Nephron (organoid): ENCODE measurements around the gene SYNPO.
A peak's percentile ranks its signal among the peaks of the same experiment; 100 is the strongest.

Source experiments
- H3K27ac Mint-ChIP-seq, 3 experiments: 2 replicates each; pipeline ENCODE4 v1.8.0; 2020; ENCODE audit warnings: mixed read lengths in 3 of 3, mild to moderate bottlenecking in 2 of 3, moderate library complexity in 1 of 3
- H3K27me3 Mint-ChIP-seq: 2 replicates; pipeline ENCODE4 v1.8.0; 2021; ENCODE audit warnings: low read depth, mild to moderate bottlenecking, moderate library complexity, mixed read lengths
- H3K36me3 Mint-ChIP-seq: 2 replicates; pipeline ENCODE4 v1.8.0; 2020; ENCODE audit warnings: low read depth, mixed read lengths
- H3K4me1 Mint-ChIP-seq: 2 replicates; pipeline ENCODE4 v1.8.0; 2020; ENCODE audit warnings: mixed read lengths
- H3K4me3 Mint-ChIP-seq, 3 experiments: 2 replicates each; pipeline ENCODE4 v1.8.0; 2020; ENCODE audit warnings: mild to moderate bottlenecking in 3 of 3, mixed read lengths in 3 of 3, moderate library complexity in 2 of 3
- H3K9me3 Mint-ChIP-seq: 2 replicates; pipeline ENCODE4 v1.8.0; 2020; ENCODE audit warnings: mixed read lengths
- TF ChIP-seq, protein P1 (sequence below), 3 experiments: fragments of 200-600 bp; sonication (generic); IDR thresholded peaks; one replicate each; pipeline ENCODE4 v1.5.0; 2021; ENCODE audit warnings: antibody characterized with exemption in 3 of 3; ENCODE audit not compliant: unreplicated experiment in 3 of 3

SYNPO gene

DNA sequence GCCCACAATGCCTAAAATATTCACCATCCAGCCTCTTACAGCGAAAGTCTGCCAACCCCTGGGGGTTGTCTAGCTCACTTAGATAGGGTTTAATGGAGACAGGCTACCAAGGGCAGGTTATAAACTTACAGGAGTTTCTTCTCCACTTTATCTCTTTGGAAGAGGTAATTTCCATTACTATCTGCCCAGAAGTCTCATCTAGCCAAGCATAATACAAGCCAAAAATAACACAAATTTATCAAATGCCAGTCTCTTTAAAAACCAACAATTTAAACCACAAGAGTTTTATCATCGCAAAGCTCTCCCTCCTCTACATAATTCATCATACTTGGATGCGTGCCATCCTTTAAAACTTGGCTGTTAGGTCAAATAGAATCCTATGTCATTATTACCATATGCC, 54.2 kb downstream of the SYNPO start:
- no peaks in the 10 kb centered on the region for H3K27me3 Mint-ChIP-seq
- H3K36me3 Mint-ChIP-seq, result peaks cover 75% of the 10 kb centered on the region
- H3K4me3 Mint-ChIP-seq, result no peak overlapping the region
- H3K4me1 Mint-ChIP-seq, result no peaks in the 10 kb centered on the region
- no peaks in the 10 kb centered on the region for H3K9me3 Mint-ChIP-seq
- TF ChIP-seq, protein P1, sequence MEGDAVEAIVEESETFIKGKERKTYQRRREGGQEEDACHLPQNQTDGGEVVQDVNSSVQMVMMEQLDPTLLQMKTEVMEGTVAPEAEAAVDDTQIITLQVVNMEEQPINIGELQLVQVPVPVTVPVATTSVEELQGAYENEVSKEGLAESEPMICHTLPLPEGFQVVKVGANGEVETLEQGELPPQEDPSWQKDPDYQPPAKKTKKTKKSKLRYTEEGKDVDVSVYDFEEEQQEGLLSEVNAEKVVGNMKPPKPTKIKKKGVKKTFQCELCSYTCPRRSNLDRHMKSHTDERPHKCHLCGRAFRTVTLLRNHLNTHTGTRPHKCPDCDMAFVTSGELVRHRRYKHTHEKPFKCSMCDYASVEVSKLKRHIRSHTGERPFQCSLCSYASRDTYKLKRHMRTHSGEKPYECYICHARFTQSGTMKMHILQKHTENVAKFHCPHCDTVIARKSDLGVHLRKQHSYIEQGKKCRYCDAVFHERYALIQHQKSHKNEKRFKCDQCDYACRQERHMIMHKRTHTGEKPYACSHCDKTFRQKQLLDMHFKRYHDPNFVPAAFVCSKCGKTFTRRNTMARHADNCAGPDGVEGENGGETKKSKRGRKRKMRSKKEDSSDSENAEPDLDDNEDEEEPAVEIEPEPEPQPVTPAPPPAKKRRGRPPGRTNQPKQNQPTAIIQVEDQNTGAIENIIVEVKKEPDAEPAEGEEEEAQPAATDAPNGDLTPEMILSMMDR (IDR thresholded peaks at IDR 0.05; ENCODE audit: unreplicated experiment in 3 of 3), result no peak
- no peak overlapping the region for H3K27ac Mint-ChIP-seq

DNA sequence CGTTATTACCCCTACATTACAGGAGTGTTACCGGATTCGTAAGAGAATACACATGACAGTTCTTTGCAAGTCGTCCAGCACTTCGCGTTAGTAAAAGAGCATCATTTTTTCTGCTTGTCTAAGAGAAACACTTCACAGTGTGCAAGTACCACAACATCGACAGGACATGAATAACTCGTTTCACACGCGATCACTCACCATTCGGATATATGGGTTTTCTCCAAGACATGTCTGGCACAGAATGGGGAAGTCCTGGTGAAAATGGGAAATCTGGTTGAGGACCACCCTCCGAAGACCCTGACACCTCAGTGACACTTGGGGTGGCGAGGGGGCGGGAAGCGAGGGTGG, 59.8 kb downstream of the SYNPO start:
- no peak overlapping the region for H3K4me3 Mint-ChIP-seq
- no peaks in the 10 kb centered on the region for H3K27me3 Mint-ChIP-seq
- TF ChIP-seq, protein P1 (IDR thresholded peaks at IDR 0.05; ENCODE audit: unreplicated experiment in 3 of 3), result no peak
- peaks cover 26% of the 10 kb centered on the region for H3K36me3 Mint-ChIP-seq
- H3K27ac Mint-ChIP-seq, result no peak overlapping the region
- no peaks in the 10 kb centered on the region for H3K4me1 Mint-ChIP-seq
- no peaks in the 10 kb centered on the region for H3K9me3 Mint-ChIP-seq

DNA sequence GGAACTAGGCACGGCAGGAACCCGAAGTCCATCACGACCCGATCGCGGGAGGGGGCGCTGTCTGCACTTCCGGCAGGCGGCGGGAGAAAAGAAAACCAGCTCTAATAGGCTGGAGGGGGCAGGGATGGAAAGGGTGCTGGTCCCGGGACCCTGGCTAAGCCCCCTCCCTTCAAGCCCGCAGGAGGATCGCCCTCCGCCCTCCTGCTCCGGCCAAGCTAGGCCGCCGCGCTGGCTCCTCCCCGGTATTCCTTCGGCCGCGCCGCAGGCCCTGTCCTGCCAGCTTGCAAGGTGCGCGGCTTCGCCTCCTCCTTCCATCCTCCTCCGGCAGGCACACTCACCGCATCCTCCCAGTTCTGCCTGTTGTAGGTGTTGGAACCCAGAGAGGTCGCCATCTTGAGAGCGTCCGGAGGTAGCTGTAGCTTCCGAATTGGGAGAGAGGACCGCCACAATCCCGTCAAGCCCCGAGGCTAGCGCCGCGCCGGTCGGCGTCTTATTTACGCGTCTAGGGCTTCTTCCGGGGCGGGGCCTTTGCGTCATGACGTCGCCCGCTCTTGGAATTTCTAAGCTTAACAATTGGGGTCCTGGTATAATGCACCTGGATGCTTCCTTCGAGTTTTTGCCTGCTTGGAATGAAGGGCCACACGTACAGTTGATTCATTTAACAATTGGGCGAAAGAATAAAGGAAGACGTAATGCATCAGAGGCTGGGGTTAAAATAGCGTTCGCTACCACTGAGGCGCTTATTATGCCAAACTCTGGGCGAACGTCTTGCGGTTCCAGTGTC, 60.3 kb downstream of the SYNPO start, which contains the start of gene RBM22:
RBM22 (minus strand) TSS at position 469 of the 784 bp plus-strand sequence; CDS start at position 392, 77 bp downstream.
- Mint-ChIP-seq H3K4me3 (peak within 1 kb of the TSS in 1 of 3 experiments; percentile 70), H3K27ac (peak within 1 kb of the TSS in 1 of 3 experiments; percentile 37), H3K4me1 (no peaks in the 10 kb centered on the region), H3K27me3 (no peaks in the 10 kb centered on the region), H3K36me3 (peaks cover 20% of the 10 kb centered on the region), H3K9me3 (no peaks in the 10 kb centered on the region)
- TF ChIP-seq, protein P1 (IDR thresholded peaks at IDR 0.05; ENCODE audit: unreplicated experiment in 3 of 3), result peak; percentile 52 to 66 (median 55)

DNA sequence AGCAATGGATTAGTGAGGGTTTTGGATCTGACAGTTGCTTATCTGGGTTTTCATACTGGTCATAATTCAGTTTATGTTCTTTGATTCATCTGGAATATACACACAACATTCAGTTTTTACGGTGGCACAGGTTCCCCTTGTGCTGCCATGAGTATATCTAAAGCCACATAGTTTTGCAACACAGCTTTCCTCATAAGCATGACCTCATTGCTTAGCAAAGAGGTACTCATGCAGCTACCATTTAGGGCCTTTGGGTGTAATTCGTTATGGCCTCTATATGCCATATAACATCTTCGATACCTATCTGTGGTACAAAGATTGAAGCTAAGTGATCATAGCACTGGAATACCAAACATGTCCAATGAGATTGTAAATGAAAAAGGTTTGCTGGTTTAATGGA, 63.3 kb downstream of the SYNPO start:
- no peak overlapping the region for H3K4me3 Mint-ChIP-seq
- no peaks in the 10 kb centered on the region for H3K4me1 Mint-ChIP-seq
- no peak overlapping the region for H3K27ac Mint-ChIP-seq
- no peaks in the 10 kb centered on the region for H3K9me3 Mint-ChIP-seq
- TF ChIP-seq, protein P1 (IDR thresholded peaks at IDR 0.05; ENCODE audit: unreplicated experiment in 3 of 3), result no peak
- H3K27me3 Mint-ChIP-seq, result no peaks in the 10 kb centered on the region
- H3K36me3 Mint-ChIP-seq, result peaks cover 12% of the 10 kb centered on the region

DNA sequence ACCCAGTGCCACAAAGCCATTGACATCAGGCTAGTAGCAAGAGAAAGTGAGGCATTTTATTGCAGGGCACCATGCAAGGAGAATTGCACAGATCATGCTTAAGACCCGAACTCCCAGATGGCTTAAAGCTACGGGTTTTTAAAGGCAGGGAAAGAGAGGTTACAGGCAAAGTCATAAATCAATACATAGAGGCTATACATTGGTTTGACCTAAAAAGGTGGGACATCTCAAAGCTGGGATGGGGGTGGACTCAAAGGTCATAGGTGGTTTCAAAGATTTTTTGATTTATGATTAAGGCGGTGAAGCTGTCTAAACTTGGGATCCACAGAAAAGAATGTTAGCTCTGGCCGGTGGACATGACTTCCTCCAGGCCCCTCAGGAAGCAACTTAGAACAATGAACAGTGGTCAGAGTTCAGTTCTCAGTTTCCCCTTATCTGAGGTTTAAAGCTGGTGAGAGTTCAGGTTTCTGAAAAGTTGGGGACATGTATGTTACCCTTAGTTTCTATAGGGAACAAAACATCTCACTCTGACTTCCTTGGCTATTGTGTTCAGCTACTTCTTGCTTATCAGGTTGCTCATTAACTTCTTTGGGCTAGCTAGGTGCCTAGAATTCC, 66.4 kb downstream of the SYNPO start:
- Mint-ChIP-seq H3K36me3 (peaks cover 23% of the 10 kb centered on the region), H3K9me3 (no peaks in the 10 kb centered on the region), H3K27me3 (no peaks in the 10 kb centered on the region), H3K4me1 (no peaks in the 10 kb centered on the region), H3K4me3 (no peak overlapping the region), H3K27ac (peak overlapping the region in 1 of 3 experiments; percentile 82)
- TF ChIP-seq, protein P1 (IDR thresholded peaks at IDR 0.05; ENCODE audit: unreplicated experiment in 3 of 3), result no peak
